Upper lobe of left lung (tissue), 6 donors: ENCODE data around the gene MOK. TPM values are rescaled to one million over a fixed set of nuclear protein-coding genes. Genes with fewer than 3 reads are reported as not detected.

Source experiments
- ATAC-seq, 2 donors: fragments of 200-7000 bp; cut with Tn5 transposase; one replicate each; pipeline ENCODE4 v1.9.1; 2022; ENCODE audit warnings: mild to moderate bottlenecking in 2 of 2, moderate library complexity in 2 of 2; ENCODE audit not compliant: low FRiP score in 2 of 2
- DNase-seq, 2 donors: peaks; one replicate each; pipeline ENCODE4 v3.0.0-alpha.2; 2019 to 2020
- H3K27ac ChIP-seq, 4 donors: fragments of 200-600 bp; sonication (generic); one replicate each; pipeline ENCODE4 v1.5.1; 2016 to 2019
- H3K27me3 ChIP-seq, 4 donors: fragments of 200-600 bp; sonication (generic); one replicate each; pipeline ENCODE4 v1.5.1; 2017 to 2019
- H3K36me3 ChIP-seq, 4 donors: fragments of 200-600 bp; sonication (generic); one replicate each; pipeline ENCODE4 v1.5.1; 2016 to 2019
- H3K4me1 ChIP-seq, 4 donors: fragments of 200-600 bp; sonication (generic); one replicate each; pipeline ENCODE4 v1.5.1; 2018 to 2019
- H3K4me3 ChIP-seq, 4 donors: fragments of 200-600 bp; sonication (generic); one replicate each; pipeline ENCODE4 v1.5.1; 2017 to 2019; ENCODE audit warnings: mild to moderate bottlenecking in 2 of 4, moderate library complexity in 1 of 4
- H3K9me3 ChIP-seq, 4 donors: fragments of 200-600 bp; sonication (generic); one replicate each; pipeline ENCODE4 v1.5.1; 2018 to 2019
- EP300 ChIP-seq, 4 donors: sonication (generic); formaldehyde crosslinking; IDR thresholded peaks; one replicate each; pipeline ENCODE4 v1.5.1; 2017; ENCODE audit warnings: antibody characterized with exemption in 4 of 4, control low read depth in 2 of 4
- POLR2A ChIP-seq, 4 donors: fragments of 450-650 bp; IDR thresholded peaks; one replicate each; pipeline ENCODE4 v1.5.1; 2016 to 2017; ENCODE audit warnings: antibody characterized with exemption in 4 of 4, mild to moderate bottlenecking in 2 of 4
- POLR2AphosphoS5 ChIP-seq, 2 donors: sonication (generic); formaldehyde crosslinking; IDR thresholded peaks; one replicate each; pipeline ENCODE4 v1.5.1; 2017; ENCODE audit warnings: antibody characterized with exemption in 2 of 2
- WGBS, 2 donors: methylation state at CpG; one replicate each; pipeline ENCODE4 v1.1.5; 2017 to 2018; 5-methylcytosine and 5-hydroxymethylcytosine counted together
- total RNA-seq, 6 donors: library from RNA; depleted of rRNA in 4 of 6; stranded (reverse); fragments of >200 nt in 4 of 6; gene quantifications; one replicate each; pipeline versions ENCODE4 v1.1.0 to v1.2.1, GENCODE V29; 2016 to 2021
- TF ChIP-seq, protein P1 (sequence below), 6 experiments: fragments of 450-650 bp in 4 of 6; fragments of 200-600 bp in 2 of 6; sonication (generic) in 2 of 6; IDR thresholded peaks; one replicate each; pipeline ENCODE4 v1.5.1; 2016 to 2019; ENCODE audit warnings: antibody characterized with exemption in 6 of 6
- donor health status: DM: no; HTN: no; CAD: no; lungs with moderate emphysema.
- donor health status: DM: no; HTN: yes; CAD: no; lungs with severe emphysema.

Gene MOK
- total RNA-seq, 6 donors from 2014 or later: 8.8 to 66.0 (median 29.4) TPM

DNA sequence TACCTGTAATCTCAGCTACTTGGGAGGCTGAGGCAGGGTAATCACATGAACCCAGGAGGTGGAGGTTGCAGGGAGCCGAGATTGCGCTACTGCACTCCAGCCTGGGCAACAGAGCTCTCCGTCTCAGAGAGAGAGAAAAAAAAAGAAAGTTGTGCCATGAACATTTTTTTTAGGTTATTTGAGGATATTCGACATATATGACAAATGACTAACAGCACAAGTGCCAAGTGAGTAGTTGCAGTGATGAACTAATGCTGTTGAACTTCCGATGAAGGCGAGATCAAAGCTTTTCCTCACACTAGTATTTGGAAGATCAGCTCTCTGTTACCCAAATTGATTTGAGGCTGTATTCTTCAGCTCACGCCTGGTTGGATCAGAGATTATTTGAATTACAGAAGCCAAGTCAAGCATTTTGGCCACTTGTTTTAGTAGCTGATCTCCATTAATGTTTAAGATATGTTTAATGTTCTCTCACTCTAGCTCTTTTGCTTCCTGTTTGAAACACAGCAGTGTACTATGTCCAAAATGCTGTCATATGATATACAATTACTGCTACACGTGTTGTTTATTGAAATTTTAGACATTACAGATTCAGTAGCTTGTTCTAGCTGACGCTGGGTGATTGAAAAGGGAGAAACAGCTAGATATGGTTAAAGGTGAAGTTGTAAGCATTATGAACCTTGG lies 121.9 kb downstream of the MOK start:
- DNase-seq: no peak
- 78 to 85% methylated on average over 9 of the region's 9 CpGs for WGBS, 2 donors
- Histone ChIP-seq H3K9me3 (no peaks in the 10 kb centered on the region), H3K27ac (no peak overlapping the region), H3K4me3 (no peak overlapping the region), H3K4me1 (peaks cover 15 to 26% (median 21%) of the 10 kb centered on the region in 4 donors), H3K36me3 (no peaks in the 10 kb centered on the region), H3K27me3 (no peaks in the 10 kb centered on the region)
- ATAC-seq: no peak
- TF ChIP-seq POLR2A (IDR thresholded peaks at IDR 0.05) (no peak), POLR2AphosphoS5 (IDR thresholded peaks at IDR 0.05) (no peak)
- TF ChIP-seq, protein P1, sequence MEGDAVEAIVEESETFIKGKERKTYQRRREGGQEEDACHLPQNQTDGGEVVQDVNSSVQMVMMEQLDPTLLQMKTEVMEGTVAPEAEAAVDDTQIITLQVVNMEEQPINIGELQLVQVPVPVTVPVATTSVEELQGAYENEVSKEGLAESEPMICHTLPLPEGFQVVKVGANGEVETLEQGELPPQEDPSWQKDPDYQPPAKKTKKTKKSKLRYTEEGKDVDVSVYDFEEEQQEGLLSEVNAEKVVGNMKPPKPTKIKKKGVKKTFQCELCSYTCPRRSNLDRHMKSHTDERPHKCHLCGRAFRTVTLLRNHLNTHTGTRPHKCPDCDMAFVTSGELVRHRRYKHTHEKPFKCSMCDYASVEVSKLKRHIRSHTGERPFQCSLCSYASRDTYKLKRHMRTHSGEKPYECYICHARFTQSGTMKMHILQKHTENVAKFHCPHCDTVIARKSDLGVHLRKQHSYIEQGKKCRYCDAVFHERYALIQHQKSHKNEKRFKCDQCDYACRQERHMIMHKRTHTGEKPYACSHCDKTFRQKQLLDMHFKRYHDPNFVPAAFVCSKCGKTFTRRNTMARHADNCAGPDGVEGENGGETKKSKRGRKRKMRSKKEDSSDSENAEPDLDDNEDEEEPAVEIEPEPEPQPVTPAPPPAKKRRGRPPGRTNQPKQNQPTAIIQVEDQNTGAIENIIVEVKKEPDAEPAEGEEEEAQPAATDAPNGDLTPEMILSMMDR (IDR thresholded peaks at IDR 0.05): no peak

- no peak overlapping the region for H3K27ac ChIP-seq
- no peaks in the 10 kb centered on the region for H3K9me3 ChIP-seq
- TF ChIP-seq EP300 (IDR thresholded peaks at IDR 0.05) (no peak), POLR2A (IDR thresholded peaks at IDR 0.05) (no peak), POLR2AphosphoS5 (IDR thresholded peaks at IDR 0.05) (no peak)
- TF ChIP-seq, protein P1 (IDR thresholded peaks at IDR 0.05): no peak
- H3K4me3 ChIP-seq: no peak overlapping the region
- H3K4me1 ChIP-seq: peaks cover 9 to 19% (median 12%) of the 10 kb centered on the region in 4 donors
- no peaks in the 10 kb centered on the region for H3K36me3 ChIP-seq
- DNase-seq (no peak), ATAC-seq (no peak)
- H3K27me3 ChIP-seq: no peaks in the 10 kb centered on the region
These were observed 122.8 kb downstream of the MOK start for GRCh38 chr14:102182190-102182589.

DNA sequence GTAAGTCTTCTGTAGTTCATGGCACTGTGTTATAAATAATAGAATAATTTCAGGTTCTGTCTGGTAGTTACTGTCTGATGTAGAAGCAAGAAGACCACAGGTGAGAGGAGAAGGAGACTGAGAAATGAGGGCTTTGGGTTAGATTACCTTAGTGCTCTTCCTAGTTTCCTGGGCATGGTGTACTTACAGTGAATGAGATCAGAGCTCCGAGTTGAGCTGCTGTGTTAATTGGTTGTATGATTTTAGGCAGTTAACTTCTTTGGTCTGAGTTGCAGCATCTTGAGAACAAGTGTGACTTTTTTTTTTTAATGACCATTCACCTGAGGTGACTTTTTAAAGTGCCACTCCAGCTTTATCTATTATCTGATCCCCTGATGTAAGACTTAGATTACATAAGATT lies 123.8 kb downstream of the MOK start:
- DNase-seq (no peak), ATAC-seq (no peak)
- TF ChIP-seq POLR2A (IDR thresholded peaks at IDR 0.05): no peak
- TF ChIP-seq POLR2AphosphoS5 (IDR thresholded peaks at IDR 0.05): no peak
- H3K4me3 ChIP-seq: no peak overlapping the region
- no peaks in the 10 kb centered on the region for H3K36me3 ChIP-seq
- 63 to 71% methylated on average over 1 of the region's 1 CpG for WGBS, 2 donors
- peaks cover 3 to 11% (median 5%) of the 10 kb centered on the region in 4 donors for H3K4me1 ChIP-seq
- no peaks in the 10 kb centered on the region for H3K9me3 ChIP-seq
- no peaks in the 10 kb centered on the region for H3K27me3 ChIP-seq
- H3K27ac ChIP-seq: no peak overlapping the region

DNA sequence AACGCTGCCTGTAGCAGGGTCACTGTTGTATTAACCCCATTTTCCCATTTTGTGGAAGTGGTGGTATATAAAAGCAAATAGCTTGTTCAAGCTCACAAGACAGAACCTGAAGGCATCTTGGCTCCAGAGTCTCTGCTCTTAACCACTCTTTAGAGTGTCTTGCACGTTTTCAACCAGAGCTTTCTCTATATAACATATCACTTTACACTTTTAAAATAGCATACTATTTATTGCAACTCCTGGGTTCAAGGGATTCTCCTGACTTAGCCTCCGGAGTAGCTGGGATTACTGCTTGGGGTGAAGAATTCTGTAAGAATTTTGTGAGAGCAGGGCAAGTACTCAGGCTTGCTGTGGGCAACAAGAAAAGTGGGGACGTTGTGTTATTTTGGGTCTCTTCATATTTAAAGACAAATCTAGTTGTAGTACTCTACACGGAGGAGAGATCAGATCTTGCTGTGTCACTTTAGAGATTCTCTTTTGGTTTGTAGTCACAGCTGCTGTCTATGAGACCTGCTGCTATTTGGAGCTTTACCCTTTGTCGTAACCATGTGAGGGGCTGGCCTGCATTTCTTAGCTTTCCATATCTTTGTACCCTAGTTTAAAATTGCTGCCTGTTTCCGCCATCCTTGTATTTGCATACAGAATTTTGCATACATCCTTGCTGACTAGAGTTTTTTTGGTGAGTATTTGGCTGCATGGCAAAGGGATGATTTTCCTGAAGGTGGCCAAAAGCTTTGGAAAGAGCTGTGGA lies 124.5 kb downstream of the MOK start:
- TF ChIP-seq POLR2AphosphoS5 (IDR thresholded peaks at IDR 0.05): no peak
- no peak for TF ChIP-seq EP300 (IDR thresholded peaks at IDR 0.05)
- no peak for TF ChIP-seq POLR2A (IDR thresholded peaks at IDR 0.05)
- TF ChIP-seq, protein P1 (IDR thresholded peaks at IDR 0.05): no peak
- peaks cover 0 to 11% (median 5%) of the 10 kb centered on the region in 4 donors for H3K4me1 ChIP-seq
- no peak overlapping the region for H3K4me3 ChIP-seq
- no peak overlapping the region for H3K27ac ChIP-seq
- H3K36me3 ChIP-seq: no peaks in the 10 kb centered on the region
- 67 to 86% methylated on average over 7 of the region's 7 CpGs for WGBS, 2 donors
- no peaks in the 10 kb centered on the region for H3K27me3 ChIP-seq
- H3K9me3 ChIP-seq: no peaks in the 10 kb centered on the region
- ATAC-seq (no peak), DNase-seq (no peak)

Other genes starting within 250 kb of the MOK start
- gene HSP90AA1, start 218.1 kb downstream of the MOK start, total RNA-seq: 100 to 1,000 TPM; 147 to 509 (median 258) TPM
- gene WDR20, start 165.3 kb downstream of the MOK start, total RNA-seq: 10 to 100 TPM; 16.3 to 28.8 (median 20.6) TPM
- 10 to 100 TPM in 4 of 6 donors, 1 to 10 TPM in 2; 8.7 to 37.7 (median 14.1) TPM for gene ZNF839, start 14.6 kb upstream of the MOK start, total RNA-seq
- 10 to 100 TPM; 13.6 to 37.7 (median 31.1) TPM for gene CINP, start 57.7 kb upstream of the MOK start, total RNA-seq
- gene TECPR2, start 57.8 kb upstream of the MOK start, total RNA-seq: 10 to 100 TPM; 16.3 to 71.2 (median 24.6) TPM
- 10 to 100 TPM; 21.0 to 99.9 (median 47.6) TPM for gene ANKRD9, start 204.6 kb upstream of the MOK start, total RNA-seq